ENCODE measurements around the gene GTF2F2.

- TF ChIP-seq CTCF (optimal IDR thresholded peaks at IDR 0.05 in 1 of 3, IDR thresholded peaks at IDR 0.05 in 1 of 3, conservative IDR thresholded peaks at IDR 0.05 in 1 of 3; ENCODE audit: extremely low read depth in 1 of 3, insufficient read depth in 2 of 3, low read length in 3 of 3) (no peak), EZH2 (IDR thresholded peaks at IDR 0.05; ENCODE audit: low read length) (no peak)
Observed at GRCh38 chr13:45195421-45195820, 75.1 kb downstream of the GTF2F2 start.
